ENCODE data around the gene TAB2. TPM values are rescaled to one million over a fixed set of nuclear protein-coding genes. Genes with fewer than 3 reads are reported as not detected.
A peak's percentile ranks its signal among the peaks of the same experiment; 100 is the strongest.

The TAB2 gene
- total RNA-seq (2021) = 55.7 and 56.2 TPM in 2 replicates
- long read RNA-seq, partial matches to known transcripts = 13 of 14 reads
- long read RNA-seq, other reads (novel, unspliced or antisense) = 1 of 14 reads

- no peak within 1 kb of the TSS for H2BK20ac ChIP-seq (ENCODE audit: low read depth, low read length, poor library complexity, severe bottlenecking)
- H4K91ac ChIP-seq (ENCODE audit: insufficient read length, low read depth, low read length) = no peak within 1 kb of the TSS
- H3K27me3 ChIP-seq (ENCODE audit: insufficient read depth, low read length) = no peaks in the 10 kb centered on the region
- no peak for DNase-seq
- H3K79me2 ChIP-seq (ENCODE audit: insufficient read depth, low read length) = peaks cover 24% of the 10 kb centered on the region; the same call in 1 of the 2 replicates
- Mint-ChIP-seq H3K27ac (peak within 1 kb of the TSS; percentile 89 to 94 (median 90)), H3K4me3 (peak within 1 kb of the TSS; percentile 91 to 95), H3K4me1 (peaks cover 29 to 31% of the 10 kb centered on the region in 2 experiments), H3K36me3 (ENCODE audit: insufficient read depth in 1 of 3, low read depth in 3 of 3) (no peaks in the 10 kb centered on the region), H3K9me3 (no peaks in the 10 kb centered on the region), H3K27me3 (ENCODE audit: low read depth) (0 out of 2 replicates have a peak, but pooled peaks cover 3% of the 10 kb centered on the region)
- WGBS (ENCODE audit: extremely low coverage, insufficient read length, low lambda C conversion rate) = no CpG with 5 or more reads among the region's 92 CpGs
- H2BK12ac ChIP-seq (ENCODE audit: insufficient read length, low read depth, low read length) = no peak within 1 kb of the TSS
- H3K14ac ChIP-seq (ENCODE audit: insufficient read depth, low read length) = peak within 1 kb of the TSS; percentile 97
- peaks cover 2% of the 10 kb centered on the region for H3K79me1 ChIP-seq (ENCODE audit: insufficient read depth, low read depth, low read length, poor library complexity, severe bottlenecking)
- no peak within 1 kb of the TSS for H2AFZ ChIP-seq (ENCODE audit: low read length)
- H2AK5ac ChIP-seq (ENCODE audit: insufficient read length, low read length) = no peak within 1 kb of the TSS
- no peak within 1 kb of the TSS for H4K5ac ChIP-seq (ENCODE audit: insufficient read length, low read depth, low read length)
- TF ChIP-seq CTCF (conservative IDR thresholded peaks at IDR 0.05) = no peak
- H2BK15ac ChIP-seq (ENCODE audit: low read depth, low read length) = no peak within 1 kb of the TSS
- H3K23me2 ChIP-seq (ENCODE audit: insufficient read length, low read depth, low read length, poor library complexity, severe bottlenecking) = peaks cover 7% of the 10 kb centered on the region
- no peak within 1 kb of the TSS for H3K4ac ChIP-seq (ENCODE audit: low read depth, low read length)
- no peak within 1 kb of the TSS for H4K8ac ChIP-seq (replicated peaks; ENCODE audit: insufficient read length, low read depth, low read length)
- no peak within 1 kb of the TSS for H3K23ac ChIP-seq (ENCODE audit: insufficient read length, low read depth, low read length)
- H3K4me2 ChIP-seq (ENCODE audit: insufficient read depth, insufficient read length, low read length) = peak within 1 kb of the TSS; percentile 69
- H2BK120ac ChIP-seq (ENCODE audit: low read depth, low read length, poor library complexity, severe bottlenecking) = no peak within 1 kb of the TSS
- H2BK5ac ChIP-seq (ENCODE audit: insufficient read length, low read length) = no peak within 1 kb of the TSS
- no peak within 1 kb of the TSS for H3K27ac ChIP-seq (ENCODE audit: insufficient read length, low read depth, low read length)
- no peak within 1 kb of the TSS for H3T11ph ChIP-seq (ENCODE audit: low read length)
- H3K4me1 ChIP-seq (ENCODE audit: insufficient read depth, low read length) = no peaks in the 10 kb centered on the region
- H3K56ac ChIP-seq (ENCODE audit: insufficient read length, low read depth, low read length) = no peak within 1 kb of the TSS
- H3K9me3 ChIP-seq (ENCODE audit: control insufficient read depth, low read depth, low read length) = no peaks in the 10 kb centered on the region
- no peaks in the 10 kb centered on the region for H4K20me1 ChIP-seq (ENCODE audit: control insufficient read depth, insufficient read depth, insufficient read length)
- peak within 1 kb of the TSS; percentile 87 for H3K18ac ChIP-seq (ENCODE audit: insufficient read length, low read depth, low read length)
- peak within 1 kb of the TSS; percentile 84 for H3K9ac ChIP-seq (ENCODE audit: extremely low read depth, insufficient read length, low read length)
Measured at GRCh38 chr6:149317644-149318571, at the start of gene TAB2. TSS of gene TAB2 (plus strand) at chr6:149317712. CDS start at chr6:149369998, 52,286 bp downstream.
